Uterus (tissue), 2 donors: ENCODE measurements around the gene MEAK7.

Experiments
- POLR2A ChIP-seq, 2 donors: fragments of 450-650 bp; IDR thresholded peaks; one replicate each; pipeline ENCODE4 v1.6.1; 2016; ENCODE audit warnings: antibody characterized with exemption in 2 of 2, mild to moderate bottlenecking in 1 of 2, moderate library complexity in 1 of 2
- TF ChIP-seq, protein P1 (sequence below), 4 experiments: fragments of 200-600 bp in 2 of 4; fragments of 450-650 bp in 2 of 4; sonication (generic) in 2 of 4; IDR thresholded peaks; one replicate each; pipeline ENCODE4 v1.5.1; 2016 to 2019; ENCODE audit warnings: antibody characterized with exemption in 4 of 4, mild to moderate bottlenecking in 2 of 4, moderate library complexity in 1 of 4

DNA sequence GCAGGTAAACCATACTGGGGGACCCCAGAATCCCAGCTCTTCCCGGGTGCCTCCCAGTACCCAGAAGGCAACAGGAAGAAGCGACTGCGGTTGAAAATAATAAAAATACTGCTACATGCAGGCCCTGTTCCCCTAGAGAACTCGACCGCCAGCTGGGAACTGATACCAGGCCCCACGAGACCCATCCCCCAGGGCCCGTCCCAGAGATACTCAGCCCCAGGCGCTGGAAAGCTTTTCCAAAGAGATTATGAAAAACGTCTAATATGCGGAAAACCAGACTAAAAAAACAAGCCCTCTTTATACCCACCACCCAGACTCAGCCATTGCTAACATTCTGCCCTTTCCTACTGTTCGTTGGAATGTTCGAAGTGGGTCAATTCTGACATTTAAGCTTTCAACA lies 12.9 kb upstream of the MEAK7 start:
- no peak for TF ChIP-seq POLR2A (IDR thresholded peaks at IDR 0.05)
- TF ChIP-seq, protein P1, sequence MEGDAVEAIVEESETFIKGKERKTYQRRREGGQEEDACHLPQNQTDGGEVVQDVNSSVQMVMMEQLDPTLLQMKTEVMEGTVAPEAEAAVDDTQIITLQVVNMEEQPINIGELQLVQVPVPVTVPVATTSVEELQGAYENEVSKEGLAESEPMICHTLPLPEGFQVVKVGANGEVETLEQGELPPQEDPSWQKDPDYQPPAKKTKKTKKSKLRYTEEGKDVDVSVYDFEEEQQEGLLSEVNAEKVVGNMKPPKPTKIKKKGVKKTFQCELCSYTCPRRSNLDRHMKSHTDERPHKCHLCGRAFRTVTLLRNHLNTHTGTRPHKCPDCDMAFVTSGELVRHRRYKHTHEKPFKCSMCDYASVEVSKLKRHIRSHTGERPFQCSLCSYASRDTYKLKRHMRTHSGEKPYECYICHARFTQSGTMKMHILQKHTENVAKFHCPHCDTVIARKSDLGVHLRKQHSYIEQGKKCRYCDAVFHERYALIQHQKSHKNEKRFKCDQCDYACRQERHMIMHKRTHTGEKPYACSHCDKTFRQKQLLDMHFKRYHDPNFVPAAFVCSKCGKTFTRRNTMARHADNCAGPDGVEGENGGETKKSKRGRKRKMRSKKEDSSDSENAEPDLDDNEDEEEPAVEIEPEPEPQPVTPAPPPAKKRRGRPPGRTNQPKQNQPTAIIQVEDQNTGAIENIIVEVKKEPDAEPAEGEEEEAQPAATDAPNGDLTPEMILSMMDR (IDR thresholded peaks at IDR 0.05): no peak
